ENCODE results near the gene RBM6. TPM values are rescaled to one million over a fixed set of nuclear protein-coding genes. Genes with fewer than 3 reads are reported as not detected.
A peak's percentile ranks its signal among the peaks of the same experiment; 100 is the strongest.

Gene RBM6
- total and polyA plus RNA-seq, 2 experiments from 2014 or later, result 66.6 to 97.6 TPM

DNA sequence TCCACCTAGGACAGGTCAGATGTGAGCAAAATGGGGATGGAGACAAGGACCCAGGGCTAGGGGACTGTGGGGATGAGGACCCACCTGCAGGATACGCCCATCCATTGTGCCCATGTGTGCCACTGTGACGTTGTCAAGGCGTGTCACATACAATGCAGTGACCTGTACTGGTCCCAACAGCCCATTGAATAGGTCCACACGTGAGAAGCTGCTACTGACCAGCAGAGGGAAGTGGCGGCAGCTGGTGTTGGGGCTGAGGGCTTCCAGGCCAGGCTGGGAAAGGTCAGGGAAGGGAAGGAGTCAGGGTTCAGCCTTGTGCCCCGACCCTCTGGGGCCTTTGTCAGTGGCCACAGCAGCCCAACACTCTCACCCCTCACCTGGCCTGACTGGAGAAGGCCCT is 41.0 kb upstream of the RBM6 start (continued):
- TF ChIP-seq ZNF462 (CRISPR knock-in tag; IDR thresholded peaks at IDR 0.05), result no peak

DNA sequence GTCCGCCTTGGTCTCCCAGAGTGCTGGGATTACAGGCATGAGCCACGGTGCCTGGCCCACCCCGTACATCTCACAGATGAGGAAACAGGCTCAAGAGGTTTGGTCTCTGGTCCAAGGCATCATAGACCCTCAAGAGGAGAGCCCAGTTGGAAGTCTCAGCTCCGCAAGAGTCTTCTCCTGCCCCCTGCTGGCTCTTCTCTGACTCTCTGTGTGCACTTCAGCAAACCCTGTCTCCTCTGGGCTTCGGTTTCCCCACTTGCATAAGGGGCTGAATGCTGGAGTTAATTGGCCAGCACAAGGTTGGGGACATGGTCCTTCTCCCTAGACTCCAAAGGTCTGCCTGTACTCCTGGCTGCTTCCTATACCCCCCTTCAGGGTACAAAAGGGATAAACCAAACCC is 40.1 kb upstream of the RBM6 start:
- TF ChIP-seq NANOG (IDR thresholded peaks at IDR 0.05; ENCODE audit: borderline replicate concordance) (no peak), CTCF (conservative IDR thresholded peaks at IDR 0.05; ENCODE audit: low read depth in 2 of 2) (peak; percentile 71 to 87), ZNF331 (CRISPR knock-in tag; IDR thresholded peaks at IDR 0.05; ENCODE audit: low read depth) (no peak), CREB1 (CRISPR knock-in tag; IDR thresholded peaks at IDR 0.05; ENCODE audit: low read depth) (no peak), ZNF114 (CRISPR knock-in tag; IDR thresholded peaks at IDR 0.05) (no peak), EZH2phosphoT487 (IDR thresholded peaks at IDR 0.05; ENCODE audit: unreplicated experiment) (no peak), POLR2AphosphoS5 (IDR thresholded peaks at IDR 0.05; ENCODE audit: low read depth) (no peak), REST (IDR thresholded peaks at IDR 0.05; ENCODE audit: unreplicated experiment) (no peak)

More for the DNA sequence above, 40.1 kb upstream of the RBM6 start:
- H3K79me2 ChIP-seq (replicated peaks; ENCODE audit: insufficient read depth), result no peaks in the 10 kb centered on the region
- ATAC-seq (peak; percentile 12), DNase-seq (ENCODE audit: low spot score) (peak; percentile 89)
- H3K27me3 Mint-ChIP-seq (ENCODE audit: insufficient read depth, low read depth, poor library complexity), result peaks cover 15% of the 10 kb centered on the region
- H3K4me3 ChIP-seq, result no peak overlapping the region
- peaks cover 8% of the 10 kb centered on the region for H3K4me1 ChIP-seq (ENCODE audit: insufficient read depth)
- no peak overlapping the region for H3K4me3 Mint-ChIP-seq
- no peaks in the 10 kb centered on the region for H3K9me3 Mint-ChIP-seq
- peaks cover 4% of the 10 kb centered on the region; the same call in 1 of the 2 replicates for H3K9me2 ChIP-seq (ENCODE audit: insufficient read depth)
- no peak overlapping the region for H3K4me2 ChIP-seq
- peaks cover 8% of the 10 kb centered on the region for H3K4me1 Mint-ChIP-seq
- no peak overlapping the region for H3K27ac ChIP-seq (ENCODE audit: low read depth)
- H3K36me3 ChIP-seq (ENCODE audit: insufficient read depth), result no peaks in the 10 kb centered on the region
- peaks cover 9% of the 10 kb centered on the region for H3F3A ChIP-seq (replicated peaks; ENCODE audit: low read depth)
- no peaks in the 10 kb centered on the region for H3K36me3 Mint-ChIP-seq (ENCODE audit: low read depth)
- no peaks in the 10 kb centered on the region for H3K27me3 ChIP-seq (ENCODE audit: insufficient read depth)
- H2AFZ ChIP-seq, result no peak overlapping the region
- no peak overlapping the region for H3K27ac Mint-ChIP-seq
- no peaks in the 10 kb centered on the region for H4K20me1 ChIP-seq (replicated peaks; ENCODE audit: insufficient read depth)

Measured in GM23338 (cell line).